Suprapubic skin (tissue), 4 donors: ENCODE results near the gene SLC25A36. TPM values are rescaled to one million over a fixed set of nuclear protein-coding genes. Genes with fewer than 3 reads are reported as not detected.

Experiments
- DNase-seq, 2 donors: peaks; one replicate each; pipeline ENCODE4 v3.0.0-alpha.2; 2019; ENCODE audit warnings: low spot score in 2 of 2
- H3K27ac ChIP-seq: fragments of 200-600 bp; sonication (generic); one replicate; pipeline ENCODE4 v1.5.1; 2019
- H3K27me3 ChIP-seq: fragments of 200-600 bp; sonication (generic); one replicate; pipeline ENCODE4 v1.5.1; 2019
- H3K36me3 ChIP-seq: fragments of 200-600 bp; sonication (generic); one replicate; pipeline ENCODE4 v1.5.1; 2019
- H3K4me1 ChIP-seq: fragments of 200-600 bp; sonication (generic); one replicate; pipeline ENCODE4 v1.5.1; 2019
- H3K4me3 ChIP-seq: fragments of 200-600 bp; sonication (generic); one replicate; pipeline ENCODE4 v1.5.1; 2019; ENCODE audit warnings: mild to moderate bottlenecking
- H3K9me3 ChIP-seq: fragments of 200-600 bp; sonication (generic); one replicate; pipeline ENCODE4 v1.5.1; 2019
- CTCF ChIP-seq, 2 donors: fragments of 200-600 bp in 1 of 2; fragments of 450-650 bp in 1 of 2; sonication (generic) in 1 of 2; IDR thresholded peaks; one replicate each; pipeline ENCODE4 v1.5.1; 2016 to 2019; ENCODE audit warnings: antibody characterized with exemption in 2 of 2, mild to moderate bottlenecking in 1 of 2, moderate library complexity in 1 of 2
- EP300 ChIP-seq: sonication (generic); formaldehyde crosslinking; IDR thresholded peaks from one replicate; pipeline ENCODE4 v1.6.1; 2017; ENCODE audit warnings: antibody characterized with exemption
- POLR2A ChIP-seq, 2 donors: fragments of 450-650 bp; IDR thresholded peaks; one replicate each; pipeline ENCODE4 v1.6.1; 2017; ENCODE audit warnings: antibody characterized with exemption in 2 of 2, mild to moderate bottlenecking in 2 of 2, moderate library complexity in 2 of 2
- POLR2AphosphoS5 ChIP-seq, 3 donors: sonication (generic); formaldehyde crosslinking; IDR thresholded peaks; one replicate each; pipeline ENCODE4 v1.6.1; 2017; ENCODE audit warnings: antibody characterized with exemption in 3 of 3
- WGBS: methylation state at CpG from one replicate; pipeline ENCODE4 v1.1.5; 2018; 5-methylcytosine and 5-hydroxymethylcytosine counted together
- total RNA-seq, 4 donors: library from RNA; depleted of rRNA; stranded (reverse); fragments of >200 nt; gene quantifications; one replicate each; pipeline ENCODE4 v1.1.0, GENCODE V29; 2016

The SLC25A36 gene
- total RNA-seq, 4 donors from 2014 or later = 28.2 to 89.6 (median 43.1) TPM

DNA sequence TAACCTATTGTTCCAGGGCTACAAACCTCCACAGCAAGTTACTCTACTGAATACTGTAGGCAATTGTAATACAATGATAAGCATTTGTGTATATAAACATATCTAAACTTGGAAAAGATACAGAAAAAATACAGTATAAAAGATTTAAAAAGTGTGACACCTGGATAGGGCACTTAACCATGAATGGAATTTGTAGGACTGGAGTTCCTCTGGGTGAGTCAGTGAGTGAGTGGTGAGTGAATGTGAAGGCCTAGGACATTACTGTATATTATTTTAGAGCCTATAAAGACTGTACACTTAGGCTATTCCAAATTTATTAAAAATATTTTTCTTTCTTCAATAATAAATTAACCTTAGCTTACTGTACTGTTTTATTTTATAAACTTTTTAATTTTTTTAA, 38.4 kb upstream of the SLC25A36 start:
- no peak for TF ChIP-seq POLR2A (IDR thresholded peaks at IDR 0.05)
- no peak for TF ChIP-seq EP300
- TF ChIP-seq POLR2AphosphoS5 (IDR thresholded peaks at IDR 0.05) = no peak
- no peak for TF ChIP-seq CTCF (IDR thresholded peaks at IDR 0.05)
- Histone ChIP-seq H3K36me3 (no peaks in the 10 kb centered on the region), H3K4me1 (no peaks in the 10 kb centered on the region), H3K4me3 (no peak overlapping the region), H3K27me3 (no peaks in the 10 kb centered on the region), H3K9me3 (no peaks in the 10 kb centered on the region), H3K27ac (no peak overlapping the region)
- no peak for DNase-seq

DNA sequence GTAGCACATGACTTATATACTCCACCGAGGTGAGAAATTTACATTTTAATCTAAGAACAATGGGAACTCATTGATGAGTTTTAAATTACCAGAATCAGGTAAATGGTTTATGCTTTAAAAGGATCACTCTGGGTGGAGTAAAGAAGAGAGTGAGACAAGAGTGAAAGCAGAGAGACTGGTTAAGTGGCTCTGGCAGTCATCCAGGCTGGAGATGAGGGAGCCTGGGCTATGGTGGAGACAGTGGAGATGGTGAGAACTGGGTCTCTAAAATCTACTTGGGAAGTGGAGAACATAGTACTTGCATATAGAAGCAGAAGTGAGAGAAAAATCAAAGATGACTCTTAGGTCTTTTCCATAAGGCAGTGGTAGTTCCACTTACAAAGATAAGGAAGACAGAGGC, 37.1 kb upstream of the SLC25A36 start:
- Histone ChIP-seq H3K27ac (no peak overlapping the region), H3K4me3 (no peak overlapping the region), H3K9me3 (no peaks in the 10 kb centered on the region), H3K4me1 (no peaks in the 10 kb centered on the region), H3K27me3 (no peaks in the 10 kb centered on the region), H3K36me3 (no peaks in the 10 kb centered on the region)
- DNase-seq = no peak
- TF ChIP-seq POLR2A (IDR thresholded peaks at IDR 0.05) (no peak), CTCF (IDR thresholded peaks at IDR 0.05) (no peak), EP300 (no peak), POLR2AphosphoS5 (IDR thresholded peaks at IDR 0.05) (no peak)
- 63% methylated on average over 1 of the region's 1 CpG for WGBS

DNA sequence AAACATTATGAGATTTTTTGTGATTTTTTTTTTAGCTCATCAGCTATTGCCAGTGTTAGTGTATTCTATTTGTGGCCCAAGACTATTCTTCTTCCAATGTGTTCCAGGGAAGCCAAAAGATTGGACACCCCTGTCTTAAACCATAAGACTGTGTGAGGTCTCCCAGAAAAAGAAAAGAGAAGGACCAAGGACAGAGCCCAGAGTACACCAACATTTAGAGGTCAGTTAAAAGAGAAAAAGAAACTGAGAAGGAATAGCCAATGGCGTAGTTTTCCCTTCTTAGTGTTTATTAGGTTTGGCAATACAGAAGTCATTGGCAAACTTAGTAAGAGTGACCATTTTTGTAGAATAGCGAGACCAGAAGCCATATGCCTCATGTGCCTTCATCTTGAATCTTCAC, 36.1 kb upstream of the SLC25A36 start:
- TF ChIP-seq CTCF (IDR thresholded peaks at IDR 0.05) = no peak
- TF ChIP-seq POLR2AphosphoS5 (IDR thresholded peaks at IDR 0.05) = no peak
- TF ChIP-seq EP300 = no peak
- TF ChIP-seq POLR2A (IDR thresholded peaks at IDR 0.05) = no peak
- 85% methylated on average over 2 of the region's 2 CpGs for WGBS

GRCh38 chr3:140906785-140907184, 34.9 kb upstream of the SLC25A36 start:
- Histone ChIP-seq H3K9me3 (no peaks in the 10 kb centered on the region), H3K36me3 (no peaks in the 10 kb centered on the region), H3K4me1 (no peaks in the 10 kb centered on the region), H3K27ac (no peak overlapping the region), H3K4me3 (no peak overlapping the region), H3K27me3 (no peaks in the 10 kb centered on the region)
- WGBS = 63% methylated on average over 1 of the region's 1 CpG
- no peak for TF ChIP-seq CTCF (IDR thresholded peaks at IDR 0.05)
- no peak for TF ChIP-seq POLR2A (IDR thresholded peaks at IDR 0.05)
- TF ChIP-seq EP300 = no peak
- no peak for TF ChIP-seq POLR2AphosphoS5 (IDR thresholded peaks at IDR 0.05)
- DNase-seq = no peak

More for the DNA sequence above, 36.1 kb upstream of the SLC25A36 start:
- Histone ChIP-seq H3K4me1 (no peaks in the 10 kb centered on the region), H3K9me3 (no peaks in the 10 kb centered on the region), H3K27ac (no peak overlapping the region), H3K27me3 (no peaks in the 10 kb centered on the region), H3K4me3 (no peak overlapping the region), H3K36me3 (no peaks in the 10 kb centered on the region)
- no peak for DNase-seq

DNA sequence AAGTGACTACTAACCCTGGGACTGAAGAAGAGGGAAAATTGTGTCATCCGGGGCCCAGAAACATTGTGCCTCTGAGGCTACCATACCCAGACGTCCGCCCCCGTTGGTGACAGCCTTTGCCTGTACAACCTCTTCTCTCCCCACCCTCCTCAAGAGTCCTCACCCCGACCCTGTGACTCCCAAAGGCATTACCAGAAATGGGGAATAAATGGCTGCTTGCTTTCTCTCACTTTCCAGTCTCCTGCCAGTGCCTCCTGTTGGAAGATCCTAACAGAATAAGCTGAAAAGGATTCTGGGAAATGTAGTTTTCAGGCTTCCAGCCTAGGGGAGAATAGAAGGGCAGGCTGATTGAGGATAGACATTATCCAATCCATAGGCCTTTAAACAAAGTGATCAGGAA, 30.8 kb upstream of the SLC25A36 start:
- Histone ChIP-seq H3K27ac (no peak overlapping the region), H3K27me3 (peaks cover 7% of the 10 kb centered on the region), H3K36me3 (no peaks in the 10 kb centered on the region), H3K4me3 (no peak overlapping the region), H3K4me1 (no peaks in the 10 kb centered on the region), H3K9me3 (no peaks in the 10 kb centered on the region)
- WGBS = 39% methylated on average over 5 of the region's 5 CpGs
- TF ChIP-seq CTCF (IDR thresholded peaks at IDR 0.05) (no peak), EP300 (no peak), POLR2A (IDR thresholded peaks at IDR 0.05) (no peak), POLR2AphosphoS5 (IDR thresholded peaks at IDR 0.05) (no peak)
- DNase-seq = no peak
